Dermis blood vessel endothelial cell (primary cell): ENCODE results near the gene TUBA4A. TPM values are rescaled to one million over a fixed set of nuclear protein-coding genes. Genes with fewer than 3 reads are reported as not detected.

Source experiments
- DNase-seq: peaks from one replicate; pipeline ENCODE4 v3.0.0; 2010
- total RNA-seq: library from RNA; depleted of rRNA; stranded (reverse); fragments of >200 nt; gene quantifications from 2 replicates; pipeline ENCODE4 v1.2.3, GENCODE V29; 2014

Gene TUBA4A
- total RNA-seq, 1 donor from 2014 or later = 19.9 TPM

GRCh38 chr2:219286436-219287115 is 32.9 kb upstream of the TUBA4A start:
- no peak for DNase-seq

- no peak for DNase-seq
Measured at GRCh38 chr2:219285894-219286425, 32.2 kb upstream of the TUBA4A start.

- no peak for DNase-seq
Measured at GRCh38 chr2:219285373-219285735, 31.6 kb upstream of the TUBA4A start.

GRCh38 chr2:219284501-219285372 is 31.0 kb upstream of the TUBA4A start:
- DNase-seq = no peak

GRCh38 chr2:219282943-219283581 is 29.3 kb upstream of the TUBA4A start:
- no peak for DNase-seq

- no peak for DNase-seq
Measured at GRCh38 chr2:219282375-219282774, 28.7 kb upstream of the TUBA4A start.

GRCh38 chr2:219281588-219281987 is 27.9 kb upstream of the TUBA4A start:
- no peak for DNase-seq

GRCh38 chr2:219280651-219281050 is 26.9 kb upstream of the TUBA4A start:
- DNase-seq = no peak

GRCh38 chr2:219279916-219280516 is 26.3 kb upstream of the TUBA4A start:
- DNase-seq = no peak

GRCh38 chr2:219279151-219279915 is 25.6 kb upstream of the TUBA4A start, which contains the start of gene DNAJB2:
TSS of gene DNAJB2 (plus strand) at chr2:219279366. CDS start at chr2:219279834, 468 bp downstream.
- DNase-seq = peak; percentile 99

GRCh38 chr2:219278655-219279150 is 25.0 kb upstream of the TUBA4A start:
- no peak for DNase-seq

GRCh38 chr2:219277703-219278654 is 24.3 kb upstream of the TUBA4A start:
- DNase-seq = peak; percentile 83

GRCh38 chr2:219274361-219274921 is 20.7 kb upstream of the TUBA4A start:
- peak; percentile 19 for DNase-seq

GRCh38 chr2:219273937-219274336 is 20.2 kb upstream of the TUBA4A start:
- DNase-seq = no peak

- DNase-seq = no peak
Measured at GRCh38 chr2:219272995-219273394, 19.3 kb upstream of the TUBA4A start.

GRCh38 chr2:219272356-219272755 is 18.6 kb upstream of the TUBA4A start:
- DNase-seq = no peak

GRCh38 chr2:219271021-219271420 is 17.3 kb upstream of the TUBA4A start:
- no peak for DNase-seq

GRCh38 chr2:219270055-219270372 is 16.3 kb upstream of the TUBA4A start:
- no peak for DNase-seq

- DNase-seq = peak; percentile 41
Measured at GRCh38 chr2:219269362-219270054, 15.8 kb upstream of the TUBA4A start.

- DNase-seq = no peak
Measured at GRCh38 chr2:219268294-219268693, 14.6 kb upstream of the TUBA4A start.
